Kidney epithelial cell (primary cell): ENCODE measurements around the gene SAMM50. TPM values are rescaled to one million over a fixed set of nuclear protein-coding genes. Genes with fewer than 3 reads are reported as not detected.

Experiments used
- DNase-seq: peaks from one replicate; pipeline ENCODE4 v3.0.0-alpha.2; 2010; ENCODE audit warnings: low read depth
- H3K27me3 ChIP-seq: 2 replicates; pipeline ENCODE4 v1.6.0; 2011; ENCODE audit warnings: low read length; ENCODE audit not compliant: control insufficient read depth, insufficient read depth
- H3K36me3 ChIP-seq: 2 replicates; pipeline ENCODE4 v1.5.1; 2011; ENCODE audit warnings: low read length; ENCODE audit not compliant: control insufficient read depth, insufficient read depth
- H3K4me3 ChIP-seq: 2 replicates; pipeline ENCODE4 v1.5.1; 2011; ENCODE audit warnings: low read depth, mild to moderate bottlenecking, control low read depth, low read length
- total RNA-seq: library from RNA; depleted of rRNA; stranded (reverse); fragments of >200 nt; gene quantifications from 2 replicates; pipeline ENCODE4 v1.2.3, GENCODE V29; 2015
- TF ChIP-seq, protein P1 (sequence below): IDR thresholded peaks from 2 replicates; pipeline ENCODE4 v1.5.1; 2011; ENCODE audit warnings: mild to moderate bottlenecking, moderate library complexity, low read length, control low read depth, inconsistent platforms; ENCODE audit not compliant: insufficient read depth, poor library complexity, severe bottlenecking

SAMM50 gene
- total RNA-seq = 36.6 and 41.4 TPM in 2 replicates

DNA sequence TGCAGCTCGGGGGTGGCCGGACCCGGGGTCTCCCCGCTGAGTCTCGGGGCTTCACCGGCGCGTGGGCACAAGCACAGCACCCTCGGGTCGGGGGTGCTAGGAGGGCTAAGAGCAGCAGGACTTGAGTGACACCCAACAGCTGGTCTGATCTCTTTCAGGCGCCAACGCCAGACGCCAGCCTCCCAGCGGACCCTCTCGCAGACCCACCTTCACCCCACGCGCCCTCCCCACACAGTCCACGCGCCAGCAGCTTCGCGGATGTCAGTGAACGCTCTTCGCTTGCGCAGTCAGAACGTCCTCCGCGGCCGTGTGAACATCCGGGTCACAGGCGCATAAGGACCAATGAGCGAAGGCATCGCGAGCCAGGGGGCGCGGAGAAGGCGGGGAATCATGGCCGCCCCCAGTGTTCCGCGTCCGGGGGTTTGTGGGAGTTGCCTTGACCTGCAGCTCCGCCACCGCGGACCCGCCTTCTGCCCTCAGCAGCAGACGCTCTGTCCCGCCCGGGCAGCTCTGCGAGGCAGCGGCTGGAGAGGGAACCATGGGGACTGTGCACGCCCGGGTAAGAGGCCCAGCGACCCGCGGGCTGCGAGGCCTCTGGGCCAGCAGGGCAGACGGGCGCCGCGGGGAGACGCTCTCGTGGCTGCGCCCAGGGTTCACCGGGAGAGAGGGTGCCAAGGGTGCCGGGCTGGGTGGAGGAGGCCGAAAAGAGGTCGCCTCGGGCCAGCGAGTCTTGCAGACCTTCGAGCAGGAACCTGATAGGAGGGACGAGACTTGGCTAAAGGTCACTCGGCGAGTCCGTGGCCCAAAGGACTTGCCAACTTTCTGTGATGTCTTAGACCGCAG lies at the start of gene SAMM50:
TSS of gene SAMM50 (plus strand) at position 403 of the 843 bp plus-strand sequence. CDS start at position 539, 136 bp downstream.
- peak within 1 kb of the TSS; percentile 99 for H3K4me3 ChIP-seq
- TF ChIP-seq, protein P1, sequence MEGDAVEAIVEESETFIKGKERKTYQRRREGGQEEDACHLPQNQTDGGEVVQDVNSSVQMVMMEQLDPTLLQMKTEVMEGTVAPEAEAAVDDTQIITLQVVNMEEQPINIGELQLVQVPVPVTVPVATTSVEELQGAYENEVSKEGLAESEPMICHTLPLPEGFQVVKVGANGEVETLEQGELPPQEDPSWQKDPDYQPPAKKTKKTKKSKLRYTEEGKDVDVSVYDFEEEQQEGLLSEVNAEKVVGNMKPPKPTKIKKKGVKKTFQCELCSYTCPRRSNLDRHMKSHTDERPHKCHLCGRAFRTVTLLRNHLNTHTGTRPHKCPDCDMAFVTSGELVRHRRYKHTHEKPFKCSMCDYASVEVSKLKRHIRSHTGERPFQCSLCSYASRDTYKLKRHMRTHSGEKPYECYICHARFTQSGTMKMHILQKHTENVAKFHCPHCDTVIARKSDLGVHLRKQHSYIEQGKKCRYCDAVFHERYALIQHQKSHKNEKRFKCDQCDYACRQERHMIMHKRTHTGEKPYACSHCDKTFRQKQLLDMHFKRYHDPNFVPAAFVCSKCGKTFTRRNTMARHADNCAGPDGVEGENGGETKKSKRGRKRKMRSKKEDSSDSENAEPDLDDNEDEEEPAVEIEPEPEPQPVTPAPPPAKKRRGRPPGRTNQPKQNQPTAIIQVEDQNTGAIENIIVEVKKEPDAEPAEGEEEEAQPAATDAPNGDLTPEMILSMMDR = no peak
- peak; percentile 61 for DNase-seq
- H3K27me3 ChIP-seq = no peaks in the 10 kb centered on the region
- H3K36me3 ChIP-seq = no peaks in the 10 kb centered on the region

DNA sequence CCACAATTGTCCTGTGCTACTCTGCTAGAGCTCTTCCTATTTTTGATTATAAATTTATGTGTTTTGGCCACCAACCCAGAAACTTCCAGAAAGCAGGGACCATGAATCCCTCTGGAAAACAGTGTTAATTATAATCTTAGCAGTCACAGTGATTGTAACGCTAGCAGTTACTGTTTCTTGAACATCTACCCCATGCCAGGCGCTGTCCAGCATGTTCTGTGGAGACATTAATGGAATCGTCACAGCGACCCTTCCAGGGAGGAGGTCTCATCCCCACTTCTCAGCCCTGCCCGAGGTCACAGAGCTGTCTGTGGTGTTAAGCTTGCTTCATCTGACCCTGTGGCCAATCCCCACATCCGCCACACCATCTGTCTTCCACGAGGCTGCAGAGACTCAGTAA lies 49.6 kb upstream of the SAMM50 start:
- H3K4me3 ChIP-seq = no peak overlapping the region
- no peak for DNase-seq
- H3K36me3 ChIP-seq = no peaks in the 10 kb centered on the region
- H3K27me3 ChIP-seq = peaks cover 6% of the 10 kb centered on the region
- TF ChIP-seq, protein P1 = no peak

DNA sequence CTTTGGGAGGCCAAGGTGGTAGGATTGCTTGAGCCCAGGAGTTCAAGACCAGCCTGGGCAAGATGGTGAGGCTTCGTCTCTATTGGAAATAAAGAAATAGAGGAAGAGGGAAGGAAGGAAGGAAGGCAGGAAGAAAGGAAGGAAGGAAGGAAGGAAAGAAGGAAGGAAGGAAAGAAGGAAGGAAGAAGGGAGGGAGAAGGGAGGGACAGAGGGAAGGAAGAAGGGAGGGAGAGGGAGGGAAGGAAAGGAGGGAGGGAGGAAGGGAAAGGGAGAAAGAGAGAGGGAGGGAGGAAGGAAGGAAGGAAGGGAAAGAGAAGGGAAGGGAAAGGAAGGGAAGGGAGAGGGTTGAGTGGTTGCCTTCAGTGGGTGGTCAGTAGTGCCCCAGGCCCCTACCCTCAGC lies 45.5 kb upstream of the SAMM50 start:
- TF ChIP-seq, protein P1 = no peak
- H3K4me3 ChIP-seq = no peak overlapping the region
- no peak for DNase-seq

DNA sequence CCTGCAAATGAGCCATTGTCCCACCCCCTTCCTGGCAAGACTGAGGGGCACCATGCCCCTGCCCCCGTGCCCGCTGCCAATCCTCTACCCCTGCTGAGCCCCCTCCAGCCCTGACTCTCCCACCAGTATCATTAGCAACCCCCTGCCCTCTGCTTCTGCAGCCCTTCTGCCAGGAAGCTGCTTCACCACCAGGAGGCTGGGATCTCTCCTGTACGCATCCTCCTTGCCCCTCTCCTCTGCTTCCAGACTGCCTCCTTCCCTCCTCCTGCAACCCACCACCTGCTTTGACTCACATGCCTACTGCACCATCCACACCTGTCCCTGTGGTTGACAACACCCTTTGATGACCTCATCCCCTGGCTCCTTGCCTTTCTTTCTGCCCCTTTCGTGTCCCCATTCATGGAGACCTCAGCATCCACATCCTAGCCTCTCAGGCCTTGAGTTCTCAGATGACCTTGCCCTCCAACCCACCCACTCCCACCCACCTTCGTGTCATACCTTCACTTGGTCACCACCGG lies 45.0 kb upstream of the SAMM50 start:
- Histone ChIP-seq H3K4me3 (no peak overlapping the region), H3K27me3 (peaks cover 10% of the 10 kb centered on the region), H3K36me3 (no peaks in the 10 kb centered on the region)
- no peak for DNase-seq
- TF ChIP-seq, protein P1 = no peak

More for the DNA sequence above, 45.5 kb upstream of the SAMM50 start:
- no peaks in the 10 kb centered on the region for H3K36me3 ChIP-seq
- peaks cover 10% of the 10 kb centered on the region for H3K27me3 ChIP-seq

DNA sequence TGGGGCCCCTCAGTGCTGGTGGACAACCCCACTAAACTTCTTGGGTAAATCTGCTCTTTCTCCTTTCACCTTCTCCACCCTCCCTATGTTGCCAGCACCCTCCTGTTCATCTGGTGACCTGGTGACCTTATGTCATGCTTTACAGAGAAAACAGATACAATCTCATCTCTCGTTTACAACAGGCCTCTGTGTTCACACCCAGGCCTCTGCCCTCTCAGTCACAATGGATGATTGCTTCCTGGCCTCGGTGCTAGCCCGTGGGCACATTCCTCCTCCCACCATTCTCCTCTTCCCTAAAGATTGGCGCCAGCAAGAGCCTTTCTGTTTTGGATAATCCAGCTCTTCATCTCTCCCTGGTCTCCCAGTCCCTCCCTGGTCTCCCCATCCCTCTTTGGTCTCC lies 43.9 kb upstream of the SAMM50 start:
- no peak for DNase-seq
- TF ChIP-seq, protein P1 = no peak
- no peaks in the 10 kb centered on the region for H3K36me3 ChIP-seq
- H3K4me3 ChIP-seq = no peak overlapping the region
- peaks cover 10% of the 10 kb centered on the region for H3K27me3 ChIP-seq
